HEK293 (cell line): ENCODE results near the gene MTFP1.
A peak's percentile ranks its signal among the peaks of the same experiment; 100 is the strongest.
"Not testable (repeated sequence)": the region's sequence is repeated elsewhere in the genome, so short reads cannot be mapped to it uniquely, and the experiment has no call there.

Source experiments
- CTCF ChIA-PET: fragments of 350-600 bp; formaldehyde crosslinking; extraction: SDS; loops from one replicate; lab custom pipeline; 2021; ENCODE audit warnings: antibody characterized with exemption; lab: Yijun Ruan, JAX
- POLR2A ChIA-PET: fragments of 300-600 bp; formaldehyde crosslinking; extraction: SDS; loops from one replicate; lab custom pipeline; 2020; ENCODE audit warnings: antibody characterized with exemption, inconsistent platforms; lab: Yijun Ruan, JAX
- H3K27ac ChIP-seq: fragments of 200-500 bp; sonication (Bioruptor generic); 2 replicates; pipeline ENCODE4 v1.5.1; 2014; ENCODE audit warnings: low read depth, low read length, control low read depth, inconsistent platforms; ENCODE audit errors: extremely low read depth
- H3K36me3 ChIP-seq, 2 experiments: fragments of 200-500 bp in 1 of 2; sonication (Bioruptor generic) in 1 of 2; 1 replicate in 1 of 2; 2 replicates in 1 of 2; pipeline ENCODE4 v1.5.1; 2014 to 2017; ENCODE audit warnings: inconsistent platforms in 2 of 2, low read length in 2 of 2; ENCODE audit not compliant: control insufficient read depth in 2 of 2, insufficient read depth in 1 of 2
- H3K4me1 ChIP-seq: fragments of 200-500 bp; sonication (Bioruptor generic); 2 replicates; pipeline ENCODE4 v1.5.1; 2014; ENCODE audit warnings: mild to moderate bottlenecking, low read length, inconsistent platforms; ENCODE audit not compliant: control insufficient read depth, insufficient read depth
- H3K4me3 ChIP-seq: 2 replicates; pipeline ENCODE4 v1.5.1; 2011; ENCODE audit warnings: low read depth, mild to moderate bottlenecking, control low read depth, low read length, moderate library complexity
- H3K9me3 ChIP-seq: fragments of 200-500 bp; sonication (Bioruptor generic); 2 replicates; pipeline ENCODE4 v1.5.1; 2014; ENCODE audit warnings: low read depth, low read length, inconsistent platforms; ENCODE audit not compliant: control insufficient read depth, insufficient read depth
- EGR2 ChIP-seq: fragments of 450-650 bp; formaldehyde crosslinking; IDR thresholded peaks from 2 replicates; pipeline ENCODE4 v1.5.1; 2016; ENCODE audit warnings: low read depth, missing biosample characterization, missing genetic modification characterization
- TRIM28 ChIP-seq: IDR thresholded peaks from 2 replicates; pipeline ENCODE4 v1.6.1; 2011; ENCODE audit warnings: low read length, control low read depth, borderline replicate concordance
- ZBTB8A ChIP-seq: fragments of 450-650 bp; formaldehyde crosslinking; IDR thresholded peaks from 2 replicates; pipeline ENCODE4 v1.5.1; 2016; ENCODE audit warnings: missing biosample characterization, missing genetic modification characterization
- ZFHX2 ChIP-seq: fragments of 450-650 bp; formaldehyde crosslinking; conservative IDR thresholded peaks from 2 replicates; pipeline ENCODE4 v1.5.1; 2016; ENCODE audit warnings: missing biosample characterization, missing genetic modification characterization
- ZNF121 ChIP-seq: fragments of 450-650 bp; formaldehyde crosslinking; IDR thresholded peaks from 2 replicates; pipeline ENCODE4 v1.5.1; 2016; ENCODE audit warnings: missing biosample characterization, missing genetic modification characterization
- ZNF140 ChIP-seq: fragments of 450-650 bp; formaldehyde crosslinking; IDR thresholded peaks from 2 replicates; pipeline ENCODE4 v1.5.1; 2016; ENCODE audit warnings: missing biosample characterization, missing genetic modification characterization
- ZNF394 ChIP-seq: fragments of 450-650 bp; formaldehyde crosslinking; IDR thresholded peaks from 2 replicates; pipeline ENCODE4 v1.5.1; 2016; ENCODE audit warnings: missing biosample characterization, missing genetic modification characterization, mild to moderate bottlenecking, moderate library complexity, borderline replicate concordance
- ZNF404 ChIP-seq: fragments of 450-650 bp; formaldehyde crosslinking; IDR thresholded peaks from 2 replicates; pipeline ENCODE4 v1.5.1; 2017; ENCODE audit warnings: missing biosample characterization, missing genetic modification characterization
- ZNF426 ChIP-seq: fragments of 450-650 bp; formaldehyde crosslinking; IDR thresholded peaks from 2 replicates; pipeline ENCODE4 v1.5.1; 2017; ENCODE audit warnings: missing biosample characterization, missing genetic modification characterization, mild to moderate bottlenecking, inconsistent platforms, moderate library complexity
- ZNF433 ChIP-seq: fragments of 450-650 bp; formaldehyde crosslinking; IDR thresholded peaks from 2 replicates; pipeline ENCODE4 v1.5.1; 2016; ENCODE audit warnings: missing biosample characterization, missing genetic modification characterization, low read depth
- ZNF558 ChIP-seq: fragments of 450-650 bp; formaldehyde crosslinking; IDR thresholded peaks from 2 replicates; pipeline ENCODE4 v1.5.1; 2016; ENCODE audit warnings: missing biosample characterization, missing genetic modification characterization
- ZNF560 ChIP-seq: fragments of 450-650 bp; formaldehyde crosslinking; IDR thresholded peaks from 2 replicates; pipeline ENCODE4 v1.5.1; 2017; ENCODE audit warnings: missing biosample characterization, missing genetic modification characterization, borderline replicate concordance
- ZNF623 ChIP-seq: fragments of 450-650 bp; formaldehyde crosslinking; IDR thresholded peaks from 2 replicates; pipeline ENCODE4 v1.5.1; 2016; ENCODE audit warnings: missing biosample characterization, missing genetic modification characterization
- TF ChIP-seq, protein P1 (sequence below): fragments of 450-650 bp; formaldehyde crosslinking; conservative IDR thresholded peaks from 2 replicates; pipeline ENCODE4 v1.5.1; 2016; ENCODE audit warnings: low read depth, missing biosample characterization, missing genetic modification characterization

Gene MTFP1

GRCh38 chr22:30401024-30401423 is 24.5 kb upstream of the MTFP1 start:
- ChIA-PET CTCF (interaction anchor here (0.7 to 2.8 kb wide), 2 partner anchors 14 to 15 kb away, joined by 3 to 13 read pairs; partner anchors contain the start of gene RNF215), POLR2A (interaction anchor here (0.7 to 1.2 kb wide), 2 partner anchors 21 to 22 kb away, joined by 4 read pairs; no protein-coding TSS in a partner anchor)
- not testable (repeated sequence) for H3K4me1 ChIP-seq, H3K9me3 ChIP-seq, H3K27ac ChIP-seq, H3K4me3 ChIP-seq
- H3K36me3 ChIP-seq = peaks cover 0 to 16% of the 10 kb centered on the region in 2 experiments; a peak in 2 of 3 replicates
- TF ChIP-seq ZNF140 (tag by site-specific recombination) (peak; percentile 8; the same call in 1 of the 2 replicates), ZNF394 (peak; percentile 57; the same call in 1 of the 2 replicates), ZNF560 (tag by site-specific recombination) (0 out of 2 replicates have a peak, but pooled peaks have one; percentile 43), ZNF404 (tag by site-specific recombination) (0 out of 2 replicates have a peak, but pooled peaks have one; percentile 11), ZNF426 (peak; percentile 37), ZNF558 (tag by site-specific recombination) (0 out of 2 replicates have a peak, but pooled peaks have one; percentile 19), ZNF433 (tag by site-specific recombination) (0 out of 2 replicates have a peak, but pooled peaks have one; percentile 27), ZBTB8A (tag by site-specific recombination) (peak; percentile 18; the same call in 1 of the 2 replicates), ZNF623 (tag by site-specific recombination) (peak; percentile 35; the same call in 1 of the 2 replicates), ZNF121 (tag by site-specific recombination) (peak; percentile 51; the same call in 1 of the 2 replicates)
- TF ChIP-seq, protein P1, sequence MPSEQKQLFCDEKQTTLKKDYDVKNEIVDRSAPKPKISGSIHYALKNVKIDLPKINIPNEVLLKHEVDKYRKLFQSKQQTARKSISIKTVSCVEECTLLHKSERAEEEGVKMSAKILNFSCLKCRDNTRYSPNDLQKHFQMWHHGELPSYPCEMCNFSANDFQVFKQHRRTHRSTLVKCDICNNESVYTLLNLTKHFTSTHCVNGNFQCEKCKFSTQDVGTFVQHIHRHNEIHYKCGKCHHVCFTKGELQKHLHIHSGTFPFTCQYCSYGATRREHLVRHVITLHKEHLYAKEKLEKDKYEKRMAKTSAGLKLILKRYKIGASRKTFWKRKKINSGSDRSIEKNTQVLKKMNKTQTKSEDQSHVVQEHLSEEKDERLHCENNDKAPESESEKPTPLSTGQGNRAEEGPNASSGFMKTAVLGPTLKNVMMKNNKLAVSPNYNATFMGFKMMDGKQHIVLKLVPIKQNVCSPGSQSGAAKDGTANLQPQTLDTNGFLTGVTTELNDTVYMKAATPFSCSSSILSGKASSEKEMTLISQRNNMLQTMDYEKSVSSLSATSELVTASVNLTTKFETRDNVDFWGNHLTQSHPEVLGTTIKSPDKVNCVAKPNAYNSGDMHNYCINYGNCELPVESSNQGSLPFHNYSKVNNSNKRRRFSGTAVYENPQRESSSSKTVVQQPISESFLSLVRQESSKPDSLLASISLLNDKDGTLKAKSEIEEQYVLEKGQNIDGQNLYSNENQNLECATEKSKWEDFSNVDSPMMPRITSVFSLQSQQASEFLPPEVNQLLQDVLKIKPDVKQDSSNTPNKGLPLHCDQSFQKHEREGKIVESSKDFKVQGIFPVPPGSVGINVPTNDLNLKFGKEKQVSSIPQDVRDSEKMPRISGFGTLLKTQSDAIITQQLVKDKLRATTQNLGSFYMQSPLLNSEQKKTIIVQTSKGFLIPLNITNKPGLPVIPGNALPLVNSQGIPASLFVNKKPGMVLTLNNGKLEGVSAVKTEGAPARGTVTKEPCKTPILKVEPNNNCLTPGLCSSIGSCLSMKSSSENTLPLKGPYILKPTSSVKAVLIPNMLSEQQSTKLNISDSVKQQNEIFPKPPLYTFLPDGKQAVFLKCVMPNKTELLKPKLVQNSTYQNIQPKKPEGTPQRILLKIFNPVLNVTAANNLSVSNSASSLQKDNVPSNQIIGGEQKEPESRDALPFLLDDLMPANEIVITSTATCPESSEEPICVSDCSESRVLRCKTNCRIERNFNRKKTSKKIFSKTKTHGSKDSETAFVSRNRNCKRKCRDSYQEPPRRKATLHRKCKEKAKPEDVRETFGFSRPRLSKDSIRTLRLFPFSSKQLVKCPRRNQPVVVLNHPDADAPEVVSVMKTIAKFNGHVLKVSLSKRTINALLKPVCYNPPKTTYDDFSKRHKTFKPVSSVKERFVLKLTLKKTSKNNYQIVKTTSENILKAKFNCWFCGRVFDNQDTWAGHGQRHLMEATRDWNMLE (tag by site-specific recombination) = peak; percentile 61

DNA sequence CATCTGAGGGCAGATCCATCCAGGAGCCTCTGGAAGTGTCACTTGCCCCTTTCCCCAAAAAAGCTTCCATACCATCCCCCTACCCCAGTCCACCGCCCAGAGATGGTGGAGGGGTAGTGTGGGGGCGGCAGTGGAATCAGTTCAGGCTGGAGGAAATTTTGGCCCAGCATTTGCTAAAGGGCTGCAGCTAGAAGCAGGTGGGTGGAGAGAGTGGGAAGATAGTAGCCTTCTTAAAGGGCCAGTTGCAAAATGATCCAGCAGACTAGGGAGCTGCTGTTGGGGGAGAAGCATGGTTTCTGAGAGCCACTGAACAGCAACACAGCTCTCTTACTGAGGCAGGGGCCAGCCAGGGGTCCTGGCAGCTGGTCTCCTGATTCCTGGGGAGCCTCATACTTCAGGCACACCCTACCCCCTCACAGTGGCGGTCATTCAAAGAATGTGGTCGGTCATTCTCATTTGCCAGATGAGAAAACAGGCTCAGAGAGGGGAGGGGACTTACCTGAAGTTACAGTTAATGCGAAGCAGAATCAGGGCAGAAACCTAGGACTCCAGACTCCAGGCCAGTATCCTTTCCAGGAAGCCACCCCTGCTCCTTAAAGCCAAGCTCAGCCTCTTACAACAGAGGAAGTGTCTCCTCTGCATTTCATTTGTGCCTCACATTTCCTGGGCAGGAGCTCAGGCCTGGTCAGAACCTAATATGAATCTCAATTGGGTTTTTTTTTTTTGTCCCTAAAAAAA is 23.4 kb upstream of the MTFP1 start:
- no peaks in the 10 kb centered on the region for H3K9me3 ChIP-seq
- TF ChIP-seq, protein P1 (tag by site-specific recombination) = no peak
- TF ChIP-seq TRIM28 (no peak), ZFHX2 (tag by site-specific recombination) (peak; percentile 97), EGR2 (tag by site-specific recombination) (peak; percentile 95)
- TF ChIP-seq, all 188 proteins: peak for 2
- ChIA-PET POLR2A (interaction anchor here (0.7 to 1.2 kb wide), 3 partner anchors 20 to 27 kb away, joined by 3 to 4 read pairs (median 4); no protein-coding TSS in a partner anchor), CTCF (interaction anchor here (0.6 to 2.8 kb wide), 9 partner anchors 15 to 730 kb away, joined by 3 to 13 read pairs (median 3); partner anchors contain the start of gene RNF215)
- peaks cover 3% of the 10 kb centered on the region; the same call in 1 of the 2 replicates for H3K4me1 ChIP-seq
- H3K27ac ChIP-seq = no peak overlapping the region
- no peak overlapping the region for H3K4me3 ChIP-seq
- peaks cover 9 to 27% of the 10 kb centered on the region in 2 experiments; a peak in 2 of 3 replicates for H3K36me3 ChIP-seq
